Sigmoid colon (tissue), 7 donors: ENCODE data around the gene LRRTM4. TPM values are rescaled to one million over a fixed set of nuclear protein-coding genes. Genes with fewer than 3 reads are reported as not detected.

Experiments used
- DNase-seq: peaks from one replicate; pipeline ENCODE4 v3.0.0-alpha.2; 2019
- H3K27ac ChIP-seq, 4 donors: fragments of 200-600 bp; sonication (generic); one replicate each; pipeline ENCODE4 v1.5.1; 2016 to 2019; ENCODE audit warnings: mild to moderate bottlenecking in 1 of 4
- H3K27me3 ChIP-seq, 3 donors: fragments of 200-600 bp; sonication (generic); one replicate each; pipeline ENCODE4 v1.5.1; 2019; ENCODE audit warnings: mild to moderate bottlenecking in 1 of 3
- H3K36me3 ChIP-seq, 4 donors: fragments of 200-600 bp; sonication (generic); one replicate each; pipeline ENCODE4 v1.5.1; 2016 to 2019
- H3K4me1 ChIP-seq, 4 donors: fragments of 200-600 bp; sonication (generic); one replicate each; pipeline ENCODE4 v1.5.1; 2017 to 2019
- H3K4me3 ChIP-seq, 4 donors: fragments of 200-600 bp; sonication (generic); one replicate each; pipeline ENCODE4 v1.5.1; 2017 to 2019; ENCODE audit warnings: mild to moderate bottlenecking in 2 of 4, moderate library complexity in 1 of 4
- H3K9me3 ChIP-seq, 4 donors: fragments of 200-600 bp in 3 of 4; sonication (generic) in 3 of 4; one replicate each; pipeline versions ENCODE4 v1.5.1 to v1.6.1; 2013 to 2019
- CTCF ChIP-seq, 4 experiments: fragments of 450-650 bp in 3 of 4; fragments of 200-600 bp in 1 of 4; IDR thresholded peaks; one replicate each; pipeline ENCODE4 v1.5.1; 2016 to 2019; ENCODE audit warnings: antibody characterized with exemption in 4 of 4, mild to moderate bottlenecking in 3 of 4, moderate library complexity in 2 of 4
- EP300 ChIP-seq, 4 donors: sonication (generic); formaldehyde crosslinking; IDR thresholded peaks; one replicate each; pipeline ENCODE4 v1.6.1; 2017; ENCODE audit warnings: antibody characterized with exemption in 4 of 4
- POLR2A ChIP-seq, 2 donors: fragments of 450-650 bp; IDR thresholded peaks; one replicate each; pipeline ENCODE4 v1.6.1; 2016; ENCODE audit warnings: antibody characterized with exemption in 2 of 2, mild to moderate bottlenecking in 2 of 2, moderate library complexity in 2 of 2
- POLR2AphosphoS5 ChIP-seq, 4 donors: sonication (generic); formaldehyde crosslinking; IDR thresholded peaks; one replicate each; pipeline ENCODE4 v1.6.1; 2017; ENCODE audit warnings: antibody characterized with exemption in 4 of 4
- WGBS, 2 donors: extraction: QIAGEN DNeasy Blood & Tissue Kit; methylation state at CpG; one replicate each; pipeline ENCODE4 v1.1.7; 2013; 5-methylcytosine and 5-hydroxymethylcytosine counted together
- intact Hi-C: fragments of 100-400 bp; cut with DNase I; formaldehyde crosslinking; loops from one replicate; pipeline ENCODE4 v1.15.1; 2023
- polyA plus RNA-seq, 3 donors: library from polyadenylated mRNA; stranded (reverse); fragments of 200-250 nt; gene quantifications; one replicate each; pipeline ENCODE4 v1.2.3, GENCODE V29; 2013
- total RNA-seq, 4 donors: library from RNA; depleted of rRNA; stranded (reverse); fragments of >200 nt; gene quantifications; one replicate each; pipeline ENCODE4 v1.1.0, GENCODE V29; 2016
- donor health status: healthy with polysubstance abuse.
- donor health status: Bipolar disorder and iron deficiency.
- donor health status: healthy.

Gene LRRTM4
- total and polyA plus RNA-seq, 7 donors, result 0.17 to 1.1 (median 0.55) TPM; not detected in 2

GRCh38 chr2:77513191-77513590, 9.0 kb downstream of the LRRTM4 start:
- 81 to 82% methylated on average over 4 of the region's 4 CpGs for WGBS, 2 donors
- intact Hi-C loops, result no loop called here

GRCh38 chr2:77512507-77512906, 9.7 kb downstream of the LRRTM4 start:
- Histone ChIP-seq H3K27me3 (no peaks in the 10 kb centered on the region), H3K36me3 (no peaks in the 10 kb centered on the region), H3K9me3 (no peaks in the 10 kb centered on the region), H3K4me3 (no peak overlapping the region), H3K27ac (no peak overlapping the region), H3K4me1 (no peaks in the 10 kb centered on the region)
- WGBS, 2 donors, result 78 to 86% methylated on average over 1 of the region's 1 CpG
- no peak for TF ChIP-seq POLR2AphosphoS5 (IDR thresholded peaks at IDR 0.05)
- TF ChIP-seq POLR2A (IDR thresholded peaks at IDR 0.05), result no peak
- TF ChIP-seq CTCF (IDR thresholded peaks at IDR 0.05), result no peak
- no peak for DNase-seq
- intact Hi-C loops, result no loop called here

More at GRCh38 chr2:77513191-77513590, 9.0 kb downstream of the LRRTM4 start:
- Histone ChIP-seq H3K4me1 (no peaks in the 10 kb centered on the region), H3K27me3 (no peaks in the 10 kb centered on the region), H3K27ac (no peak overlapping the region), H3K36me3 (no peaks in the 10 kb centered on the region), H3K4me3 (no peak overlapping the region), H3K9me3 (no peaks in the 10 kb centered on the region)
- DNase-seq, result no peak
- TF ChIP-seq POLR2A (IDR thresholded peaks at IDR 0.05) (no peak), EP300 (IDR thresholded peaks at IDR 0.05) (no peak)

GRCh38 chr2:77508511-77508910, 13.7 kb downstream of the LRRTM4 start:
- WGBS, 2 donors, result 89 to 97% methylated on average over 1 of the region's 1 CpG
- no peak for DNase-seq
- Histone ChIP-seq H3K4me1 (no peaks in the 10 kb centered on the region), H3K27ac (no peak overlapping the region), H3K9me3 (no peaks in the 10 kb centered on the region), H3K36me3 (no peaks in the 10 kb centered on the region), H3K27me3 (no peaks in the 10 kb centered on the region), H3K4me3 (no peak overlapping the region)
- TF ChIP-seq EP300 (IDR thresholded peaks at IDR 0.05) (no peak), POLR2AphosphoS5 (IDR thresholded peaks at IDR 0.05) (no peak), CTCF (IDR thresholded peaks at IDR 0.05) (no peak), POLR2A (IDR thresholded peaks at IDR 0.05) (no peak)
- intact Hi-C loops, result no loop called here

- intact Hi-C loops, result no loop called here
- no peaks in the 10 kb centered on the region for H3K4me1 ChIP-seq
- H3K36me3 ChIP-seq, result no peaks in the 10 kb centered on the region
- no peak overlapping the region for H3K27ac ChIP-seq
- H3K4me3 ChIP-seq, result no peak overlapping the region
- no peak for DNase-seq
- no peak for TF ChIP-seq POLR2AphosphoS5 (IDR thresholded peaks at IDR 0.05)
- TF ChIP-seq CTCF (IDR thresholded peaks at IDR 0.05), result no peak
- no peak for TF ChIP-seq EP300 (IDR thresholded peaks at IDR 0.05)
- 84 to 93% methylated on average over 6 of the region's 6 CpGs for WGBS, 2 donors
- H3K9me3 ChIP-seq, result no peaks in the 10 kb centered on the region
- no peaks in the 10 kb centered on the region for H3K27me3 ChIP-seq
These were observed 14.5 kb downstream of the LRRTM4 start for GRCh38 chr2:77507657-77508056.

- TF ChIP-seq POLR2AphosphoS5 (IDR thresholded peaks at IDR 0.05) (no peak), CTCF (IDR thresholded peaks at IDR 0.05) (no peak), EP300 (IDR thresholded peaks at IDR 0.05) (no peak), POLR2A (IDR thresholded peaks at IDR 0.05) (no peak)
- no peak for DNase-seq
- Histone ChIP-seq H3K9me3 (no peaks in the 10 kb centered on the region), H3K27ac (no peak overlapping the region), H3K4me3 (no peak overlapping the region), H3K36me3 (no peaks in the 10 kb centered on the region), H3K4me1 (no peaks in the 10 kb centered on the region), H3K27me3 (no peaks in the 10 kb centered on the region)
- intact Hi-C loops, result no loop called here
- WGBS, 2 donors, result 89 to 94% methylated on average over 7 of the region's 7 CpGs
These were observed 34.0 kb downstream of the LRRTM4 start for GRCh38 chr2:77488141-77488540.
